K562 (cell line): ENCODE data around the gene ABHD14A. TPM values are rescaled to one million over a fixed set of nuclear protein-coding genes. Genes with fewer than 3 reads are reported as not detected.

ENCODE experiments used
- ATAC-seq: fragments of 200-7000 bp; cut with Tn5 transposase; 3 replicates; pipeline ENCODE4 v1.9.1; 2020; ENCODE audit warnings: moderate library complexity
- BruUV-seq: library from RNA; stranded (reverse); fragments of 400-500 nt; replicated peaks from 2 replicates; lab custom pipeline; 2021; lab: Mats Ljungman, UMichigan
- CTCF ChIA-PET: fragments of 300-600 bp; formaldehyde crosslinking; extraction: SDS; loops from one replicate; lab custom pipeline; 2021; ENCODE audit warnings: low intra/inter-chr PET ratio; lab: Yijun Ruan, JAX
- POLR2A ChIA-PET: fragments of 300-600, 350-650 bp; sonication (Branson Sonifier 250); formaldehyde crosslinking; extraction: SDS; loops from one replicate; lab custom pipeline; 2021; ENCODE audit warnings: antibody characterized with exemption, inconsistent platforms; lab: Yijun Ruan, JAX
- DNase-seq, 4 experiments: peaks; one replicate each; pipeline versions ENCODE4 v3.0.0 to v3.0.0-alpha.2; 2011 to 2018; ENCODE audit warnings: low spot score in 3 of 4, mixed read lengths in 3 of 4; ENCODE audit errors: extremely low read depth in 1 of 4
- FAIRE-seq: peaks from 2 replicates; lab custom pipeline; 2011; peaks lifted over from hg19 to GRCh38; lab: Jason Lieb, UNC
- H2AFZ ChIP-seq: 2 replicates; pipeline ENCODE4 v1.6.0; 2011; ENCODE audit warnings: low read depth, low read length, control low read depth, inconsistent platforms
- H3K27ac ChIP-seq: fragments of 200-600 bp; 3 replicates; pipeline ENCODE4 v1.8.0; 2011; ENCODE audit warnings: low read depth, mild to moderate bottlenecking, control low read depth, inconsistent platforms, low read length, moderate library complexity, mixed read lengths; ENCODE audit errors: extremely low read depth
- H3K27me3 ChIP-seq, 2 experiments: fragments of 300-600 bp in 1 of 2; 2 replicates in 1 of 2; 3 replicates in 1 of 2; pipeline versions ENCODE4 v1.6.0 to v1.8.0; 2011; ENCODE audit warnings: inconsistent platforms in 2 of 2, low read length in 2 of 2, mild to moderate bottlenecking in 1 of 2, mixed read lengths in 1 of 2, moderate library complexity in 1 of 2; ENCODE audit not compliant: control insufficient read depth in 2 of 2, insufficient read depth in 2 of 2
- H3K36me3 ChIP-seq: fragments of 300-600 bp; 3 replicates; pipeline ENCODE4 v1.8.0; 2011; ENCODE audit warnings: mild to moderate bottlenecking, low read length, inconsistent platforms; ENCODE audit not compliant: control insufficient read depth, insufficient read depth
- H3K4me1 ChIP-seq, 2 experiments: fragments of 200-600 bp in 1 of 2; replicated peaks in 1 of 2; 2 replicates in 1 of 2; 3 replicates in 1 of 2; pipeline versions ENCODE4 v1.5.1 to v1.8.0; 2011; ENCODE audit warnings: inconsistent platforms in 2 of 2, low read length in 2 of 2, mild to moderate bottlenecking in 1 of 2, mixed read lengths in 1 of 2, moderate library complexity in 1 of 2; ENCODE audit not compliant: control insufficient read depth in 2 of 2, insufficient read depth in 2 of 2
- H3K4me2 ChIP-seq: 2 replicates; pipeline ENCODE4 v1.6.1; 2011; ENCODE audit warnings: low read length, control low read depth, inconsistent platforms, mixed read lengths; ENCODE audit not compliant: insufficient read depth
- H3K4me3 ChIP-seq: fragments of 200-600 bp; sonication (generic), shearing (Covaris generic); 2 replicates; pipeline ENCODE4 v1.5.1; 2016; ENCODE audit warnings: control low read depth, inconsistent platforms
- H3K79me2 ChIP-seq: fragments of 200-600 bp; 3 replicates; pipeline ENCODE4 v1.8.0; 2011; ENCODE audit warnings: low read length, inconsistent platforms; ENCODE audit not compliant: control insufficient read depth, insufficient read depth
- H3K9ac ChIP-seq, 2 experiments: 2 replicates each; pipeline versions ENCODE4 v1.6.0 to v1.6.1; 2011; ENCODE audit warnings: low read depth in 2 of 2, low read length in 2 of 2, control low read depth in 1 of 2, inconsistent platforms in 1 of 2, mild to moderate bottlenecking in 1 of 2, mixed read lengths in 1 of 2; ENCODE audit not compliant: insufficient read depth in 1 of 2
- H3K9me1 ChIP-seq: one replicate; pipeline ENCODE4 v1.6.0; 2011; ENCODE audit warnings: inconsistent platforms, mild to moderate bottlenecking, low read length, moderate library complexity; ENCODE audit not compliant: control insufficient read depth, insufficient read depth
- H3K9me3 ChIP-seq: replicated peaks from 2 replicates; pipeline ENCODE4 v1.5.1; 2011; ENCODE audit warnings: low read depth, low read length, inconsistent platforms; ENCODE audit not compliant: control insufficient read depth, insufficient read depth
- H4K20me1 ChIP-seq: replicated peaks from 2 replicates; pipeline ENCODE4 v1.6.1; 2011; ENCODE audit warnings: low read length, inconsistent platforms, mixed read lengths; ENCODE audit not compliant: control insufficient read depth, insufficient read depth
- ARID1B ChIP-seq: fragments of 450-650 bp; IDR thresholded peaks from 2 replicates; pipeline ENCODE4 v1.6.1; 2016; ENCODE audit warnings: antibody characterized with exemption, mild to moderate bottlenecking, inconsistent platforms
- DDX20 ChIP-seq: fragments of 450-650 bp; IDR thresholded peaks from 2 replicates; pipeline ENCODE4 v1.6.1; 2016; ENCODE audit warnings: missing genetic modification characterization, low read depth, mild to moderate bottlenecking, missing compliant biosample characterization, moderate library complexity
- DPF2 ChIP-seq: fragments of 450-650 bp; IDR thresholded peaks from 2 replicates; pipeline ENCODE4 v1.6.1; 2016
- ELF1 ChIP-seq: fragments of 200-800 bp; sonication (Bioruptor generic); IDR thresholded peaks from 2 replicates; pipeline ENCODE4 v1.6.1; 2016; ENCODE audit warnings: missing genetic modification characterization, missing compliant biosample characterization
- KLF16 ChIP-seq: IDR thresholded peaks from 2 replicates; pipeline ENCODE4 v1.6.1; 2016; ENCODE audit warnings: antibody characterized with exemption
- MAX ChIP-seq: sonication (generic); formaldehyde crosslinking; IDR thresholded peaks from 2 replicates; pipeline ENCODE4 v1.9.0; 2022; ENCODE audit warnings: mild to moderate bottlenecking, missing genetic modification reagents
- MECOM ChIP-seq: fragments of 250-450 bp; sonication (Bioruptor Pico); IDR thresholded peaks from 2 replicates; pipeline ENCODE4 v1.8.0; 2022; ENCODE audit warnings: inconsistent platforms
- MEIS2 ChIP-seq: fragments of 450-650 bp; IDR thresholded peaks from 2 replicates; pipeline ENCODE4 v1.6.1; 2014; ENCODE audit warnings: mild to moderate bottlenecking; ENCODE audit not compliant: partially characterized antibody
- MTA2 ChIP-seq: fragments of 450-650 bp; IDR thresholded peaks from 2 replicates; pipeline ENCODE4 v1.6.1; 2016; ENCODE audit warnings: low read depth
- NFE2 ChIP-seq: IDR thresholded peaks from 2 replicates; pipeline ENCODE4 v1.6.1; 2014; ENCODE audit warnings: antibody characterized with exemption, low read depth
- POLR2AphosphoS5 ChIP-seq: IDR thresholded peaks from 2 replicates; pipeline ENCODE4 v1.6.1; 2011; ENCODE audit warnings: mild to moderate bottlenecking, low read depth, low read length, moderate library complexity; ENCODE audit not compliant: control insufficient read depth, insufficient read depth
- POU5F1 ChIP-seq: fragments of 150-350 bp; IDR thresholded peaks from 2 replicates; pipeline ENCODE4 v1.6.1; 2014; ENCODE audit warnings: borderline replicate concordance, low read length, low read depth, mild to moderate bottlenecking; ENCODE audit not compliant: partially characterized antibody
- PTBP1 ChIP-seq: fragments of 200-400 bp; formaldehyde crosslinking; IDR thresholded peaks from 2 replicates; pipeline ENCODE4 v1.6.1; 2017; ENCODE audit warnings: low read depth, low read length
- RCOR1 ChIP-seq, 2 experiments: IDR thresholded peaks; 2 replicates each; pipeline ENCODE4 v1.6.1; 2012; ENCODE audit warnings: low read depth in 2 of 2, low read length in 2 of 2, borderline replicate concordance in 1 of 2, improper control_type of control experiment in 1 of 2
- SMAD4 ChIP-seq: fragments of 250-450 bp; sonication (Bioruptor Pico); conservative IDR thresholded peaks from 2 replicates; pipeline ENCODE4 v1.8.0; 2021; ENCODE audit warnings: inconsistent platforms, mild to moderate bottlenecking, moderate library complexity
- SMARCA4 ChIP-seq: fragments of 450-650 bp; IDR thresholded peaks from 2 replicates; pipeline ENCODE4 v1.6.1; 2016
- SNIP1 ChIP-seq: fragments of 450-650 bp; IDR thresholded peaks from 2 replicates; pipeline ENCODE4 v1.7.1; 2017; ENCODE audit warnings: low read depth, mild to moderate bottlenecking
- TAL1 ChIP-seq: fragments of 450-650 bp; IDR thresholded peaks from 2 replicates; pipeline ENCODE4 v1.6.1; 2016; ENCODE audit warnings: mild to moderate bottlenecking
- TBL1XR1 ChIP-seq, 2 experiments: IDR thresholded peaks; 2 replicates each; pipeline ENCODE4 v1.6.1; 2012; ENCODE audit warnings: improper control_type of control experiment in 2 of 2, low read length in 2 of 2, mild to moderate bottlenecking in 1 of 2
- TCF3 ChIP-seq: sonication (generic); formaldehyde crosslinking; IDR thresholded peaks from 2 replicates; pipeline ENCODE4 v1.4.0; 2020; ENCODE audit warnings: mild to moderate bottlenecking, missing genetic modification reagents
- TFAP4 ChIP-seq: sonication (generic); formaldehyde crosslinking; IDR thresholded peaks from 2 replicates; pipeline ENCODE4 v1.8.0; 2022; ENCODE audit warnings: missing genetic modification reagents, mild to moderate bottlenecking, moderate library complexity, borderline replicate concordance
- ZNF507 ChIP-seq: conservative IDR thresholded peaks from 2 replicates; pipeline ENCODE4 v1.6.1; 2017; ENCODE audit warnings: missing genetic modification characterization, missing compliant biosample characterization
- ZNF75A ChIP-seq: fragments of 450-650 bp; formaldehyde crosslinking; IDR thresholded peaks from 2 replicates; pipeline ENCODE4 v1.4.0; 2020; ENCODE audit warnings: mild to moderate bottlenecking
- WGBS: fragments of 100-300 bp; shearing (Covaris generic); methylation state at CpG from one replicate; pipeline ENCODE4 v1.1.6; 2016; ENCODE audit warnings: low coverage, mixed read lengths; ENCODE audit not compliant: insufficient coverage; ENCODE audit errors: missing lambda C conversion rate; 5-methylcytosine and 5-hydroxymethylcytosine counted together
- in situ Hi-C: fragments of 300-500 bp; cut with MboI; formaldehyde crosslinking; loops from 4 replicates; pipeline ENCODE4 v1.15.0; 2018; ENCODE audit warnings: inconsistent platforms, mixed read lengths
- intact Hi-C: fragments of 100-400 bp; cut with micrococcal nuclease; formaldehyde crosslinking; loops from 2 replicates; pipeline ENCODE4 v1.14.2; 2022
- polyA plus RNA-seq, 8 experiments: library from polyadenylated mRNA; depleted of rRNA in 4 of 8; stranded (reverse) in 5 of 8; unstranded in 3 of 8; fragments of >200 nt; fragmentation: Nextera tagmentation in 2 of 8; fragmentation: Illumina TruSeq in 1 of 8; extraction: Ambion mirVana in 2 of 8; extraction: Trizol in 1 of 8; gene quantifications; 2 replicates each; pipeline versions ENCODE4 v1.2.1 to v1.2.3, GENCODE V29; 2011 to 2014; ENCODE audit warnings: inconsistent platforms in 1 of 8, missing spikeins in 1 of 8
- total RNA-seq, 7 experiments: library from RNA; depleted of rRNA in 6 of 7; stranded (reverse); fragments of >200 nt in 6 of 7; fragmentation: Illumina TruSeq in 2 of 7; extraction: Trizol in 2 of 7; gene quantifications; 2 replicates each; pipeline versions ENCODE4 v1.2.1 to v1.2.3, GENCODE V29; 2011 to 2021; ENCODE audit warnings: low replicate concordance in 1 of 7
- TF ChIP-seq, protein P1 (sequence below): fragments of 450-650 bp; IDR thresholded peaks from 2 replicates; pipeline ENCODE4 v1.6.1; 2016

The ABHD14A gene
- total and polyA plus RNA-seq, 9 of the 15 experiments (the other 6 are each of a cell fraction or from before 2014, with no cell fraction given), result 0.90 to 10.5 (median 8.3) TPM

GRCh38 chr3:52029053-52029452, 54.2 kb downstream of the ABHD14A start:
- Histone ChIP-seq H3K36me3 (no peaks in the 10 kb centered on the region), H3K27ac (no peak overlapping the region), H3K4me1 (peaks cover 14 to 27% of the 10 kb centered on the region in 2 experiments), H3K9me1 (no peaks in the 10 kb centered on the region), H3K4me3 (no peak overlapping the region), H3K9me3 (no peaks in the 10 kb centered on the region), H3K9ac (peak overlapping the region in 1 of 2 experiments; percentile 81; a peak in 2 of 4 replicates), H3K27me3 (no peaks in the 10 kb centered on the region; a peak in 1 of 5 replicates), H3K79me2 (no peaks in the 10 kb centered on the region), H3K4me2 (peak overlapping the region; percentile 52; the same call in 1 of the 2 replicates), H4K20me1 (no peaks in the 10 kb centered on the region; the same call in 1 of the 2 replicates), H2AFZ (no peak overlapping the region)
- ChIA-PET CTCF (no interaction called here), POLR2A (interaction anchor here (0.7 to 0.9 kb wide), 4 partner anchors 15 to 432 kb away, joined by 3 to 6 read pairs (median 4); no protein-coding TSS in a partner anchor)
- WGBS, result 6% methylated on average over 9 of the region's 9 CpGs
- ATAC-seq (peak; percentile 80), DNase-seq (peak; percentile 56 to 78 (median 66)), FAIRE-seq (peak; percentile 65)
- intact Hi-C loops (no loop called here), in situ Hi-C loops (no loop called here)
- no TSS peak for BruUV-seq
- TF ChIP-seq SMARCA4 (peak; percentile 31; the same call in 1 of the 2 replicates), KLF16 (peak; percentile 11; the same call in 1 of the 2 replicates), SMAD4 (CRISPR knock-in tag) (peak; percentile 92), ELF1 (no peak), NFE2 (no peak), MTA2 (peak; percentile 38; the same call in 1 of the 2 replicates), MEIS2 (peak; percentile 41), RCOR1 (IDR thresholded peaks at IDR 0.05; ENCODE audit: borderline replicate concordance in 1 of 2, low read depth in 2 of 2, low read length in 2 of 2) (peak in 1 of 2 experiments; percentile 75; a peak in 2 of 4 replicates), PTBP1 (no peak), TFAP4 (peak; percentile 60; the same call in 1 of the 2 replicates), MAX (CRISPR knock-in tag) (0 out of 2 replicates have a peak, but pooled peaks have one; percentile 1), DPF2 (peak; percentile 60; the same call in 1 of the 2 replicates), TBL1XR1 (IDR thresholded peaks at IDR 0.05; ENCODE audit: low read length in 2 of 2) (peak in 1 of 2 experiments; percentile 74; a peak in 2 of 4 replicates), ZNF507 (tag) (no peak), DDX20 (tag) (no peak), POLR2AphosphoS5 (peak; percentile 60; the same call in 1 of the 2 replicates), ARID1B (peak; percentile 81), TAL1 (peak; percentile 63; the same call in 1 of the 2 replicates), SNIP1 (no peak), MECOM (CRISPR knock-in tag) (peak; percentile 79), ZNF75A (CRISPR knock-in tag) (no peak), TCF3 (CRISPR knock-in tag) (peak; percentile 83), POU5F1 (no peak)
- TF ChIP-seq, protein P1, sequence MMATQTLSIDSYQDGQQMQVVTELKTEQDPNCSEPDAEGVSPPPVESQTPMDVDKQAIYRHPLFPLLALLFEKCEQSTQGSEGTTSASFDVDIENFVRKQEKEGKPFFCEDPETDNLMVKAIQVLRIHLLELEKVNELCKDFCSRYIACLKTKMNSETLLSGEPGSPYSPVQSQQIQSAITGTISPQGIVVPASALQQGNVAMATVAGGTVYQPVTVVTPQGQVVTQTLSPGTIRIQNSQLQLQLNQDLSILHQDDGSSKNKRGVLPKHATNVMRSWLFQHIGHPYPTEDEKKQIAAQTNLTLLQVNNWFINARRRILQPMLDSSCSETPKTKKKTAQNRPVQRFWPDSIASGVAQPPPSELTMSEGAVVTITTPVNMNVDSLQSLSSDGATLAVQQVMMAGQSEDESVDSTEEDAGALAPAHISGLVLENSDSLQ, result peak; percentile 20; the same call in 1 of the 2 replicates
